Left lung (tissue), 10 donors: ENCODE results near the gene COL25A1. TPM values are rescaled to one million over a fixed set of nuclear protein-coding genes. Genes with fewer than 3 reads are reported as not detected.

ENCODE experiments used
- ATAC-seq: fragments of 200-7000 bp; cut with Tn5 transposase; one replicate; pipeline ENCODE4 v1.9.1; 2020; ENCODE audit warnings: moderate library complexity
- DNase-seq, 4 donors: peaks; one replicate each; pipeline ENCODE4 v3.0.0-alpha.2; 2013 to 2020
- H3K27ac ChIP-seq, 2 donors: fragments of 200-600 bp; sonication (generic) in 1 of 2; one replicate each; pipeline versions ENCODE4 v1.5.0 to v1.8.0; 2020 to 2021
- H3K27me3 ChIP-seq, 2 donors: fragments of 200-600 bp; sonication (generic) in 1 of 2; one replicate each; pipeline versions ENCODE4 v1.5.0 to v1.8.0; 2020 to 2021
- H3K36me3 ChIP-seq, 2 donors: fragments of 200-600 bp; sonication (generic) in 1 of 2; one replicate each; pipeline versions ENCODE4 v1.5.0 to v1.8.0; 2020 to 2021
- H3K4me1 ChIP-seq, 2 donors: fragments of 200-600 bp; one replicate each; pipeline ENCODE4 v1.8.0; 2021
- H3K4me3 ChIP-seq, 2 donors: fragments of 200-600 bp; sonication (generic) in 1 of 2; one replicate each; pipeline versions ENCODE4 v1.5.0 to v1.8.0; 2020 to 2021; ENCODE audit warnings: mild to moderate bottlenecking in 1 of 2
- H3K9me3 ChIP-seq, 2 donors: fragments of 200-600 bp; sonication (generic) in 1 of 2; one replicate each; pipeline versions ENCODE4 v1.5.0 to v1.8.0; 2020 to 2021
- intact Hi-C, 2 donors: fragments of 100-400 bp; cut with DNase I; formaldehyde crosslinking; loops; one replicate each; pipeline versions ENCODE4 v1.11.2 to v1.14.2; 2022
- polyA plus RNA-seq, 6 donors: library from polyadenylated mRNA; unstranded; fragments of 120-200 nt; gene quantifications; one replicate each; pipeline ENCODE4 v1.2.1, GENCODE V29; 2013; ENCODE audit not compliant: insufficient read length in 6 of 6
- total RNA-seq, 2 donors: library from RNA; stranded (reverse); fragmentation: NEBNext Ultra II Directional; extraction: Animal tissue kit (Norgen Biotek cat#: 25700); gene quantifications; one replicate each; pipeline ENCODE4 v1.2.1, GENCODE V29; 2021
- TF ChIP-seq, protein P1 (sequence below), 2 donors: fragments of 200-600 bp; sonication (generic) in 1 of 2; IDR thresholded peaks; one replicate each; pipeline versions ENCODE4 v1.5.0 to v1.8.0; 2021; ENCODE audit warnings: antibody characterized with exemption in 2 of 2
- donor health status: DM: no; HTN: yes; CAD: no.
- donor health status: DM: no; HTN: no; CAD: no.

Gene COL25A1
- total and polyA plus RNA-seq, 8 donors, result 0.13 to 1.8 (median 1.4) TPM

DNA sequence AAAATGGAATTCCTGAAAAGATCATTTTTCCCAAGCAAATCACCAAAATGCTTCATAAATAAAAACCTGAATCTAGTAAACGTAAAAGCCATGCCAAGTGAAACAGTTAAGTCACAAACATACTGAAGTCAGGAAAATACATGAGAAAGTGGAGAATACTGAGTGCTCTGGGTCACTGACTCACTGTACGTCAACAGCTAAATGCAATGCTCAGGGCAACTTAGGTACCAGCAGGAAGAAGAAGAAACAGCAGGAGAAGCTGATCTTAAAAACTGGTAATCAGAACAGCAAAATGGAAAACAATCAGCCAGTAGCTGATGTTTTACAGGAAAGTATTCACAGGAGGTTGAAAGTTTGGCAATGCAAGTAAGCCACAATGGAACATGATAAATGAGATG lies 287.0 kb downstream of the COL25A1 start:
- ATAC-seq (no peak), DNase-seq (no peak)
- Histone ChIP-seq H3K27ac (no peak overlapping the region), H3K9me3 (peaks cover 0 to 9% of the 10 kb centered on the region in 2 donors), H3K4me3 (no peak overlapping the region), H3K27me3 (no peaks in the 10 kb centered on the region), H3K4me1 (no peaks in the 10 kb centered on the region), H3K36me3 (no peaks in the 10 kb centered on the region)
- intact Hi-C loops, result no loop called here
- TF ChIP-seq, protein P1, sequence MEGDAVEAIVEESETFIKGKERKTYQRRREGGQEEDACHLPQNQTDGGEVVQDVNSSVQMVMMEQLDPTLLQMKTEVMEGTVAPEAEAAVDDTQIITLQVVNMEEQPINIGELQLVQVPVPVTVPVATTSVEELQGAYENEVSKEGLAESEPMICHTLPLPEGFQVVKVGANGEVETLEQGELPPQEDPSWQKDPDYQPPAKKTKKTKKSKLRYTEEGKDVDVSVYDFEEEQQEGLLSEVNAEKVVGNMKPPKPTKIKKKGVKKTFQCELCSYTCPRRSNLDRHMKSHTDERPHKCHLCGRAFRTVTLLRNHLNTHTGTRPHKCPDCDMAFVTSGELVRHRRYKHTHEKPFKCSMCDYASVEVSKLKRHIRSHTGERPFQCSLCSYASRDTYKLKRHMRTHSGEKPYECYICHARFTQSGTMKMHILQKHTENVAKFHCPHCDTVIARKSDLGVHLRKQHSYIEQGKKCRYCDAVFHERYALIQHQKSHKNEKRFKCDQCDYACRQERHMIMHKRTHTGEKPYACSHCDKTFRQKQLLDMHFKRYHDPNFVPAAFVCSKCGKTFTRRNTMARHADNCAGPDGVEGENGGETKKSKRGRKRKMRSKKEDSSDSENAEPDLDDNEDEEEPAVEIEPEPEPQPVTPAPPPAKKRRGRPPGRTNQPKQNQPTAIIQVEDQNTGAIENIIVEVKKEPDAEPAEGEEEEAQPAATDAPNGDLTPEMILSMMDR (IDR thresholded peaks at IDR 0.05), result no peak

DNA sequence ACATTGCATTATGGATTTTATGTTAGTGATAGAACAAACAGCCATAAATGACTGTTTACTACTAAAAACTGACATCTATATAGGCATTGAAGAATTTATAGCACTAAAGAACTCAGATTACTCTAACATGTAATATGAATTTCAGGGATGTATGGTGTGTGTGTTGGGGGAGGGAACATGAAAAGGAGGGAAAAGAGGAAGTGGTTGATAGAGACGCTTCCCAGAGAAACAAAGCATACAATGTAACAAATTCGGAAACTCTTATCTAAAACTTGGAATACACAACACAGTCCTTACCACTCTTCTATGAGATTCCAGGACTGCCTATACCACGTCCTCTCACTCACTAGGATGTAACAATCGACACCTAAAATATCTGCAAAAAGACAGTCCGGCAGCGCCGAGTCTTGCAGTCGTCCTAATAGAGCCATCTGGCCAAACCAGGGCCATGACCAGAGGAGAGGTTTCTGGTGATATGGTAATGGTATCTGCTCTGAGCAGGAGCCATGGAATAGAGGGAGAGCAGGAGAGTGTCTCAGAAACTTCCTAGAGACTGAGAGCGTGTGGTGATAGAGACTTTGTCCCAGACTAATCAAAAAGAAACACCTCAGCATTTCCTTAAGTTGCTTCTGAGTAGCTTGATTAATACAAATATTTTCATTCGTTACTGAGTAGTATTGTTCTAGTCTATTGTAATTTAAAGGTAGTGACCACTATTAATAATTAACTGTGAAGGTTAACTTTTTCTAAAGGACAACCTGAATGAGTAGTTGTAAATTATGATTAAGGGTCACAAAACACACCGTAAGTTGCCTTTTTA lies 287.7 kb downstream of the COL25A1 start:
- intact Hi-C loops, result no loop called here
- Histone ChIP-seq H3K4me3 (no peak overlapping the region), H3K4me1 (no peaks in the 10 kb centered on the region), H3K36me3 (no peaks in the 10 kb centered on the region), H3K27me3 (no peaks in the 10 kb centered on the region), H3K27ac (no peak overlapping the region), H3K9me3 (peaks cover 0 to 9% of the 10 kb centered on the region in 2 donors)
- DNase-seq (no peak), ATAC-seq (no peak)
- TF ChIP-seq, protein P1 (IDR thresholded peaks at IDR 0.05), result no peak

DNA sequence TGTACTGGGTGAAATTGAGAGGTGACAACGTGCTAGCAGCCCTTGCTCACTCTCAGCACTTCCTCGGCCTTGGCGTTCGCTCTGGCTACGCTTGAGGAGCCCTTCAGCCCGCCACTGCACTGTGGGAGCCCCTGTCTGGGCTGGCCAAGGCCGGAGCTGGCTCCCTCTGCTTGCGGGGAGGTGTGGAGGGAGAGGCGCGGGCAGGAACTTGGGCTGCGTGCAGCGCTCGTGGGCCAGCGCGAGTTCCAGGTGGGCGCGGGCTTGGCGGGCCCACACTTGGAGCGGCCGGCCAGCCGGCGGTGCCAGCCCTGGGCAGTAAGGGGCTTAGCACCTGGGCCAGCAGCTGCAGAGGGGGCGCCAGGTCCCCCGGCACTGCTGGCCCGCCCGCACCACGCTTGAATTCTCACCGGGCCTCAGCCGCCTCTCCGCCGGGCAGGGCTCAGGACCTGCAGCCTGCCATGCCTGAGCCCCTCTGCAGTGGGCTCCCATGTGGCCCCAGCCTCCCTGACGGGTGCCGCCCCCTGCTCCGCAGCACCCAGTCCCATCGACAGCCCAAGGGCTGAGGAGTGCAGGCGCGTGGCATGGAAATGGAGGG lies 290.1 kb downstream of the COL25A1 start:
- Histone ChIP-seq H3K4me3 (no peak overlapping the region), H3K4me1 (no peaks in the 10 kb centered on the region), H3K9me3 (peaks cover 0 to 9% of the 10 kb centered on the region in 2 donors), H3K27me3 (no peaks in the 10 kb centered on the region), H3K27ac (no peak overlapping the region), H3K36me3 (no peaks in the 10 kb centered on the region)
- ATAC-seq (no peak), DNase-seq (peak in 1 of 4 donors; percentile 64)
- intact Hi-C loops, result no loop called here
- TF ChIP-seq, protein P1 (IDR thresholded peaks at IDR 0.05), result no peak

DNA sequence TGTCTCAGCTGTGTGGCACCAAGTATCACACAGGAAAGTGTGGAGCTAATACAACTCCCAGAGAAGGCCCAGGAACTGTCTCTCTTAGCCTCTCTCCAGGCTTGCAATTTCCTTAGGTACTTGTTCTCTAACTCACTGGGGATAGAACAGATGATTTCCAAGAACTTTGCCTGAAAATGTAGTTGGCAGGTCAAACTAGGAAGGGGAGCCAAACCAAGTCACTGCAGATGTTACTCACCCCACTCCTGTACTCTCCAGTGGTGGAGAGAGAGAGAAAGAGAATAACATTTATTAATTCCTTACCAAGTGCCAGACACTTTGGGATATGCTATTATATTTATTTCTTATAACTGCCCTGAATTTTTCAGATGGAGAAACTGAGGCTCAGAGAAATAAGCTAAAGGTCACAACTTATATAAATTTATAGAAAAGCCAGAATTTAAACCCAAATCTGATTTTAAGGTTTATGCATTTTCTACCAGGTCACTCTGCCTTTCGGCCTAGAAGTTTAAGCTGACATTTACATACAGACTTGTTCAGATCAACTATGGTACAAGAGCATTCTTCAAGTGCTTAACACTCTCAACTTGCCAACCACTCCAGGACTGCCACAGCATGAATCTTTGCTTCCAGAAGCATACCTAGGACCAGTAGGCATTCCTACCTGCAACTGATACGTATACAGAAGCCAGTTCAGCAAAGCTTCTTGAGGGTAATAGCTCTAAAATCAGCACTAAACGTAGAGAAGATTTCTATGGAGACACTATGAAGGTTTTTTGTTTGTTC lies 291.0 kb downstream of the COL25A1 start:
- ATAC-seq (peak; percentile 95), DNase-seq (peak in 1 of 4 donors; percentile 23)
- H3K36me3 ChIP-seq, result no peaks in the 10 kb centered on the region
- no peaks in the 10 kb centered on the region for H3K27me3 ChIP-seq
- TF ChIP-seq, protein P1 (IDR thresholded peaks at IDR 0.05), result no peak
- no peak overlapping the region for H3K4me3 ChIP-seq
- H3K9me3 ChIP-seq, result peaks cover 0 to 9% of the 10 kb centered on the region in 2 donors
- no peak overlapping the region for H3K27ac ChIP-seq
- H3K4me1 ChIP-seq, result no peaks in the 10 kb centered on the region
- intact Hi-C loops, result no loop called here

DNA sequence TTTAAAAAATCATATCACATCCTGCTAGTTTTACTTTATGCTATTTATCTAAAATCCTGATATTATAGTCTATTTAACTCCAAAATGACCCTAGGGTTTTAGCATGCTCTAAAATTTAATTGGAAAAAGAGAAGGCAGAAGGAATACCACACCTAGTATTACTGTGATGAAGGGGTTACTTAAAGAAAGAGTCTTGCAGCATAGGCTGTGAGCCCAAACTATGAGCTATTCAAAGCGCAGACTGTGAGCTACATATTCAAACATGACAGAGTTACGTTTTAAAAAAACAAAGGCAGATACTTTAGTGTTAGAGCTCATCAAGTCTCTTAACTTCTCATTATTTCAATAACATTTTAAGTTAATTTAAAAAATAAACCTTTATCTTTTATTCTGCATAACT lies 291.9 kb downstream of the COL25A1 start:
- DNase-seq (no peak), ATAC-seq (no peak)
- Histone ChIP-seq H3K4me1 (no peaks in the 10 kb centered on the region), H3K27me3 (no peaks in the 10 kb centered on the region), H3K27ac (no peak overlapping the region), H3K4me3 (no peak overlapping the region), H3K9me3 (peaks cover 0 to 9% of the 10 kb centered on the region in 2 donors), H3K36me3 (no peaks in the 10 kb centered on the region)
- intact Hi-C loops, result no loop called here
- TF ChIP-seq, protein P1 (IDR thresholded peaks at IDR 0.05), result no peak
